Gastrocnemius medialis (tissue), 4 donors: ENCODE results near the gene AK2.

ENCODE experiments used
- CTCF ChIP-seq, 5 experiments: fragments of 450-650 bp in 3 of 5; fragments of 200-600 bp in 2 of 5; sonication (generic) in 2 of 5; IDR thresholded peaks in 4 of 5; conservative IDR thresholded peaks in 1 of 5; 1 replicate in 4 of 5; 2 replicates in 1 of 5; pipeline ENCODE4 v1.5.1; 2016 to 2019; ENCODE audit warnings: antibody characterized with exemption in 5 of 5, mild to moderate bottlenecking in 3 of 5, moderate library complexity in 3 of 5
- POLR2A ChIP-seq, 2 donors: fragments of 450-650 bp; IDR thresholded peaks; one replicate each; pipeline ENCODE4 v1.6.1; 2017; ENCODE audit warnings: antibody characterized with exemption in 2 of 2, mild to moderate bottlenecking in 2 of 2, moderate library complexity in 2 of 2

GRCh38 chr1:33001282-33001681 is 35.4 kb downstream of the AK2 start:
- no peak for TF ChIP-seq POLR2A (IDR thresholded peaks at IDR 0.05)
- no peak for TF ChIP-seq CTCF (IDR thresholded peaks at IDR 0.05 in 4 of 5, conservative IDR thresholded peaks at IDR 0.05 in 1 of 5)
